Astrocyte (in vitro differentiated cells and primary cell): ENCODE data around the gene EIF4G3. TPM values are rescaled to one million over a fixed set of nuclear protein-coding genes. Genes with fewer than 3 reads are reported as not detected.

Experiments used
- DNase-seq: peaks from one replicate; pipeline ENCODE4 v3.0.0-alpha.2; 2010; ENCODE audit warnings: low read depth
- FAIRE-seq: peaks from 2 replicates; lab custom pipeline; 2011; peaks lifted over from hg19 to GRCh38; lab: Jason Lieb, UNC
- H2AFZ ChIP-seq: 2 replicates; pipeline ENCODE4 v1.6.0; 2012; ENCODE audit warnings: low read depth, low read length, inconsistent platforms
- H3K27ac ChIP-seq: 2 replicates; pipeline ENCODE4 v1.5.1; 2011; ENCODE audit warnings: low read depth, low read length, inconsistent platforms
- H3K27me3 ChIP-seq: 2 replicates; pipeline ENCODE4 v1.6.0; 2011; ENCODE audit warnings: low read length, inconsistent platforms; ENCODE audit not compliant: insufficient read depth
- H3K36me3 ChIP-seq: 2 replicates; pipeline ENCODE4 v1.5.1; 2011; ENCODE audit warnings: low read length, inconsistent platforms; ENCODE audit not compliant: insufficient read depth
- H3K4me1 ChIP-seq: 2 replicates; pipeline ENCODE4 v1.5.1; 2011; ENCODE audit warnings: low read length, inconsistent platforms; ENCODE audit not compliant: insufficient read depth
- H3K4me2 ChIP-seq: 2 replicates; pipeline ENCODE4 v1.6.0; 2012; ENCODE audit warnings: low read length, inconsistent platforms
- H3K4me3 ChIP-seq: 2 replicates; pipeline ENCODE4 v1.5.1; 2011; ENCODE audit warnings: low read depth, mild to moderate bottlenecking, low read length, inconsistent platforms; ENCODE audit not compliant: insufficient read depth
- H3K79me2 ChIP-seq: 2 replicates; pipeline ENCODE4 v1.6.0; 2012; ENCODE audit warnings: mild to moderate bottlenecking, low read length, inconsistent platforms; ENCODE audit not compliant: insufficient read depth
- H3K9ac ChIP-seq: 2 replicates; pipeline ENCODE4 v1.6.0; 2012; ENCODE audit warnings: mild to moderate bottlenecking, low read length, inconsistent platforms
- H3K9me3 ChIP-seq: 2 replicates; pipeline ENCODE4 v1.5.1; 2012; ENCODE audit warnings: low read depth, mild to moderate bottlenecking, low read length, inconsistent platforms; ENCODE audit not compliant: insufficient read depth
- H4K20me1 ChIP-seq: 2 replicates; pipeline ENCODE4 v1.6.0; 2012; ENCODE audit warnings: low read length, inconsistent platforms; ENCODE audit not compliant: insufficient read depth
- H3K27ac Mint-ChIP-seq: one replicate; pipeline ENCODE4 v1.8.0; 2021; ENCODE audit warnings: mild to moderate bottlenecking, mixed read lengths; ENCODE audit not compliant: unreplicated experiment
- H3K27me3 Mint-ChIP-seq: one replicate; pipeline ENCODE4 v1.8.0; 2021; ENCODE audit warnings: low read depth, mixed read lengths; ENCODE audit not compliant: unreplicated experiment
- H3K36me3 Mint-ChIP-seq: one replicate; pipeline ENCODE4 v1.8.0; 2021; ENCODE audit warnings: low read depth, mixed read lengths; ENCODE audit not compliant: unreplicated experiment
- H3K4me1 Mint-ChIP-seq: one replicate; pipeline ENCODE4 v1.8.0; 2021; ENCODE audit warnings: low read depth, mixed read lengths; ENCODE audit not compliant: unreplicated experiment
- H3K4me3 Mint-ChIP-seq: one replicate; pipeline ENCODE4 v1.8.0; 2021; ENCODE audit warnings: mild to moderate bottlenecking, moderate library complexity, mixed read lengths; ENCODE audit not compliant: unreplicated experiment
- H3K9me3 Mint-ChIP-seq: one replicate; pipeline ENCODE4 v1.8.0; 2021; ENCODE audit warnings: mild to moderate bottlenecking, mixed read lengths; ENCODE audit not compliant: unreplicated experiment
- EZH2 ChIP-seq: IDR thresholded peaks from 2 replicates; pipeline ENCODE4 v1.6.1; 2012; ENCODE audit warnings: mild to moderate bottlenecking, low read length, inconsistent platforms; ENCODE audit not compliant: insufficient read depth
- total RNA-seq: library from RNA; stranded (reverse); gene quantifications from 2 replicates; pipeline ENCODE4 v1.2.1, GENCODE V29; 2021
- TF ChIP-seq, protein P1 (sequence below): IDR thresholded peaks from 2 replicates; pipeline ENCODE4 v1.5.1; 2011; ENCODE audit warnings: low read depth, mild to moderate bottlenecking, inconsistent platforms, low read length, moderate library complexity; ENCODE audit not compliant: insufficient read depth

EIF4G3 gene
- total RNA-seq, 1 donor from 2014 or later, result 76.1 TPM

DNA sequence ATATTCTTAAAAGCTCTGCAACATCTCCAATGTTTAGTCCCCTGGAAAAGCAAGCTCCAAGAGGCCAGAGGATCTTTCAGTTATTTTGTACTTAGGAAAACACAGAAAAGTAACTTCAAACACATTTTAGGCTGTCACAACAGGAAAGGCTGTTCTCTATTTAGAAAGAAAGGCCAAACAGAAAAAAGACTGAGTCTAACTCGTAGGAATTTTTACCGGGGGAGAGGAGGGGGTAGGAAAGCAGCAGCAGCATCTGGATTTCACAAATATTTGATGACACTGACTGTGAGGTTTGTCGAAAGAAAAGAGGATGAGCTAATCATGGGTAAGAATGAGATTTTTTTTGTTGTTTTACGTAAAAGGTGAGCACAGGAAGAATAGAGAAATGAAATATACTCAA is 107.1 kb downstream of the EIF4G3 start:
- Histone ChIP-seq H3K9ac (peak overlapping the region; percentile 1), H3K4me2 (peak overlapping the region; percentile 47)
- TF ChIP-seq, protein P1, sequence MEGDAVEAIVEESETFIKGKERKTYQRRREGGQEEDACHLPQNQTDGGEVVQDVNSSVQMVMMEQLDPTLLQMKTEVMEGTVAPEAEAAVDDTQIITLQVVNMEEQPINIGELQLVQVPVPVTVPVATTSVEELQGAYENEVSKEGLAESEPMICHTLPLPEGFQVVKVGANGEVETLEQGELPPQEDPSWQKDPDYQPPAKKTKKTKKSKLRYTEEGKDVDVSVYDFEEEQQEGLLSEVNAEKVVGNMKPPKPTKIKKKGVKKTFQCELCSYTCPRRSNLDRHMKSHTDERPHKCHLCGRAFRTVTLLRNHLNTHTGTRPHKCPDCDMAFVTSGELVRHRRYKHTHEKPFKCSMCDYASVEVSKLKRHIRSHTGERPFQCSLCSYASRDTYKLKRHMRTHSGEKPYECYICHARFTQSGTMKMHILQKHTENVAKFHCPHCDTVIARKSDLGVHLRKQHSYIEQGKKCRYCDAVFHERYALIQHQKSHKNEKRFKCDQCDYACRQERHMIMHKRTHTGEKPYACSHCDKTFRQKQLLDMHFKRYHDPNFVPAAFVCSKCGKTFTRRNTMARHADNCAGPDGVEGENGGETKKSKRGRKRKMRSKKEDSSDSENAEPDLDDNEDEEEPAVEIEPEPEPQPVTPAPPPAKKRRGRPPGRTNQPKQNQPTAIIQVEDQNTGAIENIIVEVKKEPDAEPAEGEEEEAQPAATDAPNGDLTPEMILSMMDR, result no peak
- TF ChIP-seq EZH2, result no peak

DNA sequence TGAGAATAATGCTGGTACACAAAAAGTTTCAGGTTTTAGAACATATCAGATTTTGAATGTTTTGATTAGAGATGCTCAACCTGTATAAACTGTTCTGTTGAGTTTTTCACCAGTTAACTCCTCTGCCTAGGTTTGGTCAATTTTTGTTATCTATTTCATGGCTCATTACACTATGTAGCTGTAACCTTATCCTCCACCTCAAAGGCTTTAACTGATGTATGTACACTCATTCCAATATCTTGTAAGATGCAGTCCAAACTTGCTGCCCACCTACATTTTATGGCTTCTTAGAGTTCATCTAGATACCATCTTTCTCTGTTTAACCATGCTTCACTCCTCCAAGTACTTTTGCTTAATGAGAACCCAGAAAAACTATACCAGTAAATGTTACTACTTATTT is 107.8 kb downstream of the EIF4G3 start:
- Histone ChIP-seq H3K4me2 (peak overlapping the region; percentile 47), H2AFZ (no peak overlapping the region), H3K27ac (peak overlapping the region; percentile 47), H4K20me1 (peaks cover 39% of the 10 kb centered on the region), H3K4me3 (no peak overlapping the region), H3K9ac (no peak overlapping the region), H3K27me3 (no peaks in the 10 kb centered on the region), H3K36me3 (no peaks in the 10 kb centered on the region), H3K79me2 (peaks cover 16% of the 10 kb centered on the region), H3K9me3 (no peaks in the 10 kb centered on the region), H3K4me1 (peaks cover 13% of the 10 kb centered on the region)
- Mint-ChIP-seq H3K27me3 (no peaks in the 10 kb centered on the region), H3K4me3 (no peak overlapping the region), H3K36me3 (no peaks in the 10 kb centered on the region), H3K4me1 (peaks cover 19% of the 10 kb centered on the region), H3K27ac (peak overlapping the region; percentile 59), H3K9me3 (no peaks in the 10 kb centered on the region)
- FAIRE-seq (peak; percentile 29), DNase-seq (peak; percentile 51)
- TF ChIP-seq, protein P1, result no peak
- TF ChIP-seq EZH2, result no peak

More for the DNA sequence above, 107.1 kb downstream of the EIF4G3 start:
- H3K79me2 ChIP-seq, result peaks cover 22% of the 10 kb centered on the region
- no peaks in the 10 kb centered on the region for H3K27me3 ChIP-seq
- peaks cover 13% of the 10 kb centered on the region for H3K4me1 ChIP-seq
- Mint-ChIP-seq H3K4me3 (peak overlapping the region; percentile 31), H3K4me1 (peaks cover 19% of the 10 kb centered on the region), H3K27ac (peak overlapping the region; percentile 59), H3K36me3 (no peaks in the 10 kb centered on the region), H3K9me3 (no peaks in the 10 kb centered on the region), H3K27me3 (no peaks in the 10 kb centered on the region)
- DNase-seq (peak; percentile 67), FAIRE-seq (peak; percentile 62)
- H3K4me3 ChIP-seq, result no peak overlapping the region
- no peaks in the 10 kb centered on the region for H3K36me3 ChIP-seq
- H3K27ac ChIP-seq, result peak overlapping the region; percentile 47
- H4K20me1 ChIP-seq, result peaks cover 36% of the 10 kb centered on the region
- no peaks in the 10 kb centered on the region for H3K9me3 ChIP-seq
- no peak overlapping the region for H2AFZ ChIP-seq

DNA sequence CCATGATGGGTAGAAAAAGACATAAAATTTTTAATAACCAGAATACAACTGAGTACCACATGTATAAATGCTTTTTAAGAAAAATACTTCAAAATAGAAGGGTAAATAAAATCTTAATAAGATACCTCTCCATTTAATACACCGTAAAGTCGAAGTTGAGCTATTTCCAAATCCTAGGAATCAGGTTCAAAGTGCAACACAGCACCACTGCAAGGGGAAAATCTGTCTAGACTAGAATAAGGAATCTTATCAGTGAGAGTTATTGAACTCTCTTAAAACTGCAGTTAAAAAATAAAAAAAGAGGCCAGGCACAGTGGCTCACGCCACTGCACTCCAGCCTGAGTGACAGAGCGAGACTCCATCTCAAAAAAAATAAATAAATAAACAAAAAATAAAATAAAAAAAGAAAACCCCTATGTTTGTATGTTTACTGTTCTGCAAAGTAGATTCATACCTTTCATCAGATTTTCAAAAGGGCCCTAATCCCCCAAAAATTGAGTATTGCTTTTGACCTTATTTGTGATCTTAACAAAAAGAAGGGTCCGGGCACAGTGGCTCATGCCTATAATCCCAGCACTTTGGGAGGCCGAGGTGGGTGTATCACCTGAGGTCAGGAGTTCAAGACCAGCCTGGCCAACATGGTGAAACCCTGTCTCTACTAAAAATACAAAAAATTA is 109.0 kb downstream of the EIF4G3 start:
- Histone ChIP-seq H3K79me2 (peaks cover 11% of the 10 kb centered on the region), H3K4me1 (peaks cover 10% of the 10 kb centered on the region), H3K9me3 (no peaks in the 10 kb centered on the region), H3K4me3 (no peak overlapping the region), H3K9ac (no peak overlapping the region), H2AFZ (no peak overlapping the region), H3K4me2 (no peak overlapping the region), H3K36me3 (no peaks in the 10 kb centered on the region), H3K27me3 (no peaks in the 10 kb centered on the region), H3K27ac (no peak overlapping the region), H4K20me1 (peaks cover 36% of the 10 kb centered on the region)
- no peak for TF ChIP-seq EZH2
- TF ChIP-seq, protein P1, result no peak
- DNase-seq (no peak), FAIRE-seq (no peak)
- Mint-ChIP-seq H3K36me3 (no peaks in the 10 kb centered on the region), H3K27ac (no peak overlapping the region), H3K9me3 (no peaks in the 10 kb centered on the region), H3K27me3 (no peaks in the 10 kb centered on the region), H3K4me3 (no peak overlapping the region), H3K4me1 (peaks cover 17% of the 10 kb centered on the region)
